ENCODE data around the gene HPD.

The HPD gene

GRCh38 chr12:121828826-121829225 lies 29.8 kb downstream of the HPD start:
- FAIRE-seq = no peak
- DNase-seq (ENCODE audit: low spot score) = no peak

GRCh38 chr12:121828306-121828705 lies 30.4 kb downstream of the HPD start:
- FAIRE-seq (no peak), DNase-seq (ENCODE audit: low spot score) (no peak)

GRCh38 chr12:121827351-121828099 lies 31.1 kb downstream of the HPD start:
- no peak for FAIRE-seq
- DNase-seq (ENCODE audit: low spot score) = no peak

GRCh38 chr12:121826318-121827150 lies 32.1 kb downstream of the HPD start:
- FAIRE-seq (no peak), DNase-seq (ENCODE audit: low spot score) (no peak)

GRCh38 chr12:121825041-121825523 lies 33.6 kb downstream of the HPD start:
- FAIRE-seq (no peak), DNase-seq (ENCODE audit: low spot score) (no peak)

GRCh38 chr12:121823727-121824115 lies 34.9 kb downstream of the HPD start:
- no peak for FAIRE-seq
- DNase-seq (ENCODE audit: low spot score) = no peak

GRCh38 chr12:121823101-121823726 lies 35.4 kb downstream of the HPD start:
- FAIRE-seq (no peak), DNase-seq (ENCODE audit: low spot score) (no peak)

GRCh38 chr12:121822393-121823100 lies 36.1 kb downstream of the HPD start:
- FAIRE-seq (no peak), DNase-seq (ENCODE audit: low spot score) (no peak)

GRCh38 chr12:121820056-121820455 lies 38.6 kb downstream of the HPD start:
- DNase-seq (ENCODE audit: low spot score) (no peak), FAIRE-seq (no peak)

GRCh38 chr12:121819212-121819949 lies 39.3 kb downstream of the HPD start:
- FAIRE-seq (no peak), DNase-seq (ENCODE audit: low spot score) (no peak)

- no peak for DNase-seq (ENCODE audit: low spot score)
- no peak for FAIRE-seq
These were observed 41.0 kb downstream of the HPD start for GRCh38 chr12:121817648-121818043.

- FAIRE-seq (no peak), DNase-seq (ENCODE audit: low spot score) (no peak)
These were observed 41.6 kb downstream of the HPD start for GRCh38 chr12:121816925-121817647.

GRCh38 chr12:121815263-121815662 lies 43.4 kb downstream of the HPD start:
- DNase-seq (ENCODE audit: low spot score) (no peak), FAIRE-seq (no peak)

GRCh38 chr12:121814429-121815119 lies 44.1 kb downstream of the HPD start:
- no peak for DNase-seq (ENCODE audit: low spot score)
- no peak for FAIRE-seq

GRCh38 chr12:121813951-121814350 lies 44.7 kb downstream of the HPD start:
- no peak for FAIRE-seq
- DNase-seq (ENCODE audit: low spot score) = no peak

GRCh38 chr12:121812921-121813896 lies 45.5 kb downstream of the HPD start:
- DNase-seq (ENCODE audit: low spot score) (no peak), FAIRE-seq (no peak)

- DNase-seq (ENCODE audit: low spot score) (no peak), FAIRE-seq (no peak)
These were observed 46.3 kb downstream of the HPD start for GRCh38 chr12:121812320-121812871.

Data from RCC 7860 (cell line).